Measurements from ENCODE around the gene ARHGAP42. TPM values are rescaled to one million over a fixed set of nuclear protein-coding genes. Genes with fewer than 3 reads are reported as not detected.

Gene ARHGAP42
- total and polyA plus RNA-seq, 5 donors from 2014 or later: not detected

DNA sequence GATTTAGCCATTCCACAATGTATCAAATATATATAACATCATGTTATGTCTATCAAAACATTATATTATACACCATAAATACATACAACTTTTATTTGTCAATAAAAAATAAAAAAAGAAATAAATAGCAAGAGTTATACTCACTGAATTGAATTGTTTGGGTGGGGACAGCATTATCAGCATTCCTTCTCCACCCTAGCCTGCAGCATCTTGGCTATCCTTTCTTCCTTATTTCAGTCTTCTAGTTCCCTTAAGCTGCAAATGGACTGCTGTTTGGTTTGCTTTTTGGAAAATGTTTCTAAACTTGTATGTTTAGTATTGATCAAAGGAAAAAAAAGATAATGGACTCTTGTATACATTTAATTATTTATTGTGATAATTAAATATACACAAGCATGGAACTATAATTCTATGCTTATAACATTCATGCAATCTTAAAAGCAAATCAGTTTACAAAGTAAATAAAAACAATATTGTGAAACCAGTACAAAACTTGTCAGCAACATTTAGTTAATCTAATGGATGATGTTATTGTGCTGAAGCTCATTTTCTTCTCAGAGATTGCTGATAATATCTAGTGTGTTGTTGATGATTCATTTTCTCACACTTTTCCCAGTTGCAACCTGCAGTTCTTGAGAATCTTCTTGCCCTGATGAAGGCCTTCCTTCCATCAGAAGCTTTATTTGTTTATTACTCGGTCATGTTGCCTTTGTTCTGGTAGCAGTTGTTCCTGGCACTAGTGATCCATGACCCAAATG lies 5.0 kb downstream of the ARHGAP42 start:
- Mint-ChIP-seq H3K27me3 (peaks cover 9% of the 10 kb centered on the region), H3K4me3 (no peak overlapping the region), H3K4me1 (peaks cover 0 to 6% (median 0%) of the 10 kb centered on the region in 4 donors), H3K27ac (no peak overlapping the region), H3K9me3 (peaks cover 0 to 11% (median 2%) of the 10 kb centered on the region in 7 donors), H3K36me3 (no peaks in the 10 kb centered on the region)
- Histone ChIP-seq H3K27ac (ENCODE audit: insufficient read depth, low read length, poor library complexity, severe bottlenecking) (no peak overlapping the region), H3K9me3 (ENCODE audit: control insufficient read depth in 2 of 2, low read length in 2 of 2) (no peaks in the 10 kb centered on the region), H3K4me1 (ENCODE audit: control insufficient read depth, insufficient read depth, low read length, poor library complexity, severe bottlenecking) (no peaks in the 10 kb centered on the region), H3K36me3 (ENCODE audit: control insufficient read depth, insufficient read depth, low read length) (no peaks in the 10 kb centered on the region), H3K4me3 (ENCODE audit: low read depth, low read length) (no peak overlapping the region), H3K27me3 (ENCODE audit: control insufficient read depth, insufficient read depth, low read length) (peaks cover 5% of the 10 kb centered on the region)
- no peak for ATAC-seq (ENCODE audit: low read depth in 2 of 2)
- DNase-seq: no peak

DNA sequence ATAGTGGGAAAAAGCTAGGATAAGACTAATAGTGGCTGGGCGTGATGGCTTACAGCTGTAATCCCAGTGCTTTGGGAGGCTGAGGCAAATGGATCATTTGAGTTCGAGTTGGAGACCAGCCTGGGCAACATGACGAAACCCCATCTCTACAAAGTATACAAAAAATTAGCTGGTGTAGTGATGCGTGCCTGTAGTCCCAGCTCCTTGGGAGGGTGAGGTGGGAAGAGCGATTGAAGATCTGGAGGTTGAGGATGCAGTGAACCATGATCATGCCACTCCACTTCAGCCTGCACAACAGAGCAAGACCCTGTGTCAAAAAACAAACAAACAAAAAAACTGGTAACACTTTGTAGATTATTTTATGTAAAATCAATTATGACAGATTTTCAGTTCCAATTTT lies 8.8 kb downstream of the ARHGAP42 start:
- H3K4me1 Mint-ChIP-seq: no peaks in the 10 kb centered on the region
- H3K27ac ChIP-seq (ENCODE audit: insufficient read depth, low read length, poor library complexity, severe bottlenecking): no peak overlapping the region
- H3K9me3 ChIP-seq (ENCODE audit: control insufficient read depth in 2 of 2, low read length in 2 of 2): no peaks in the 10 kb centered on the region
- no peak overlapping the region for H3K27ac Mint-ChIP-seq
- no peaks in the 10 kb centered on the region for H3K36me3 ChIP-seq (ENCODE audit: control insufficient read depth, insufficient read depth, low read length)
- no peak overlapping the region for H3K4me3 Mint-ChIP-seq
- H3K9me3 Mint-ChIP-seq: peaks cover 0 to 10% (median 3%) of the 10 kb centered on the region in 7 donors
- no peak overlapping the region for H3K4me3 ChIP-seq (ENCODE audit: low read depth, low read length)
- no peaks in the 10 kb centered on the region for H3K27me3 Mint-ChIP-seq
- no peaks in the 10 kb centered on the region for H3K27me3 ChIP-seq (ENCODE audit: control insufficient read depth, insufficient read depth, low read length)
- no peaks in the 10 kb centered on the region for H3K36me3 Mint-ChIP-seq
- ATAC-seq (ENCODE audit: low read depth in 2 of 2) (no peak), DNase-seq (no peak)
- no peaks in the 10 kb centered on the region for H3K4me1 ChIP-seq (ENCODE audit: control insufficient read depth, insufficient read depth, low read length, poor library complexity, severe bottlenecking)

DNA sequence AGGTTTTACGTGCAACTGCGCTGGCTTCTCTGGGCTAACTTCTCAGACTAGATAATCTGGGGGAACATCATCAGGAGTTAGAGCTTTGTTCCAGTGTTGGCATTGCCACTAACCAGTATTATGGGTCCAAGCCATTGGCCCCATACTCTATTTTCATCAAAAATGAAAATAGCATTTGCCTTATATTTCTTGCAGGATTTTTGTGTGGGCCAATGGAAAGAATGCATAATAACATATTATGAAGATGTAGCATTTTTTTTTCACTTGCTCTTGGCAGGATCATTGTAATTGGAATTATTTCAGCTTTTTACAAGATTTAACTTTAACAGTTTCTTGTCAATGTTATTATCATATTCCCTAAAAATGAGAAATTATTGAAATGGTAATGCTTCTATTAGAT lies 16.1 kb downstream of the ARHGAP42 start:
- Histone ChIP-seq H3K4me1 (ENCODE audit: control insufficient read depth, insufficient read depth, low read length, poor library complexity, severe bottlenecking) (no peaks in the 10 kb centered on the region), H3K9me3 (ENCODE audit: control insufficient read depth in 2 of 2, low read length in 2 of 2) (no peaks in the 10 kb centered on the region), H3K4me3 (ENCODE audit: low read depth, low read length) (no peak overlapping the region), H3K27me3 (ENCODE audit: control insufficient read depth, insufficient read depth, low read length) (no peaks in the 10 kb centered on the region), H3K27ac (ENCODE audit: insufficient read depth, low read length, poor library complexity, severe bottlenecking) (no peak overlapping the region), H3K36me3 (ENCODE audit: control insufficient read depth, insufficient read depth, low read length) (no peaks in the 10 kb centered on the region)
- no peaks in the 10 kb centered on the region for H3K36me3 Mint-ChIP-seq
- no peak overlapping the region for H3K27ac Mint-ChIP-seq
- no peaks in the 10 kb centered on the region for H3K4me1 Mint-ChIP-seq
- no peaks in the 10 kb centered on the region for H3K27me3 Mint-ChIP-seq
- DNase-seq (no peak), ATAC-seq (ENCODE audit: low read depth in 2 of 2) (no peak)
- H3K4me3 Mint-ChIP-seq: no peak overlapping the region
- H3K9me3 Mint-ChIP-seq: peaks cover 0 to 9% (median 2%) of the 10 kb centered on the region in 7 donors

DNA sequence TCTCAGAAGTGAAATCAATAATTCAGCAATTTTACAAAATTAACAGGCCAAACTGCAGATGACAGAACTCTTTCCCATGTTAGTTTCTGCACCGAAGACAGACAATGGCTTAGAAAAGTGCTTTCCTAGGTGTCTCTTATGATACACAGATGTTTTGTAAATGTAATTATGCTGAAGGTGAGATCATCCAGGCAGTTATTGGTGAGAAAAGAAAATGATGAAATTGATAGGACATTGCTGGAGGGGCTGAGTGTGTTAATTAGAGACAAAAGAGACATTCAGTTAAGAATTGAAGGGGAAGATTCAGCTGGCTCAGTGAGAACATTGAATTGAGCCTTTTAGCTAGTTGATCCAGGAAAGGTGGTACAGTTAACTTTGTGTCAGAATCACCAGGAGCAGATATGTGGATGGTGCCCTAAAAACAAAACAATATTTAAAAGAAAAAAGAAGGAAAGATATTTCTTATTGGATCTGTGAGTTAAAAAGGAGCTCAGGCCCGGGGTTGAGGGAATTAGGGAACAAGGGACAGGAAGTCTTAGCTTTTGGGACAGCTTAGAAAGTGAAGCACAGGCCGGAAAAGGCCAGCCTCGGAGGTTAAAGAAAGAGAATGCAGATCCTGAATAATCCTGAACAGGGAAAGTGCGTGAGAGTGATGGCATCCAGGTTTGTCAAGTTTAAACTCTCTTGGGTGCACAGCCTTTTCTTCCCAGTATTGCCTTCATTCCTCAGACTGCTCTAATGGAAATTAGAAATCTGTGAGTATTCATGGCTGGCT lies 16.9 kb downstream of the ARHGAP42 start:
- no peaks in the 10 kb centered on the region for H3K27me3 Mint-ChIP-seq
- no peaks in the 10 kb centered on the region for H3K4me1 Mint-ChIP-seq

DNA sequence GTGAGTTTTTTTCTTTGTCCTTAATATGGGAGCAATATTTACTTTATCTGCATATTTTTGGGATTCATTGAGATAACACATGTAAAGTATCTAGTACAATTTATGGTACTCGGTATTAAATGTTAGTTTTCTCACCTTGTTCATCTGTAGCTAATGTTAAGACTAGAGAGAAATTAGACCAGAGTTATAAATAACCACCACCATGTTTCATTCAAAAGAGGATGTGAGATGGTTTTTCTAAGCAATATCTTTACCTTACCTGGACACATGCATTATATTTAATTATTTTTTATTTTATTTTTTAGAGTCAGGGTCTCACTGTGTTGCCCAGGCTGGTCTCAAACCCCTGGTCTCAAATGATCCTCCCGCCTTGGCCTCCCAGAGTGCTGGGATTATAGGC lies 18.4 kb downstream of the ARHGAP42 start:
- peaks cover 0 to 5% (median 2%) of the 10 kb centered on the region in 7 donors for H3K9me3 Mint-ChIP-seq
- H3K4me1 ChIP-seq (ENCODE audit: control insufficient read depth, insufficient read depth, low read length, poor library complexity, severe bottlenecking): no peaks in the 10 kb centered on the region
- H3K27me3 Mint-ChIP-seq: no peaks in the 10 kb centered on the region
- no peaks in the 10 kb centered on the region for H3K36me3 ChIP-seq (ENCODE audit: control insufficient read depth, insufficient read depth, low read length)
- ATAC-seq (ENCODE audit: low read depth in 2 of 2) (no peak), DNase-seq (no peak)
- H3K4me1 Mint-ChIP-seq: no peaks in the 10 kb centered on the region
- no peaks in the 10 kb centered on the region for H3K9me3 ChIP-seq (ENCODE audit: control insufficient read depth in 2 of 2, low read length in 2 of 2)
- no peaks in the 10 kb centered on the region for H3K36me3 Mint-ChIP-seq
- no peak overlapping the region for H3K27ac ChIP-seq (ENCODE audit: insufficient read depth, low read length, poor library complexity, severe bottlenecking)
- no peak overlapping the region for H3K4me3 Mint-ChIP-seq
- H3K27ac Mint-ChIP-seq: no peak overlapping the region
- H3K4me3 ChIP-seq (ENCODE audit: low read depth, low read length): no peak overlapping the region
- H3K27me3 ChIP-seq (ENCODE audit: control insufficient read depth, insufficient read depth, low read length): no peaks in the 10 kb centered on the region

More for the DNA sequence above, 16.9 kb downstream of the ARHGAP42 start:
- H3K4me3 Mint-ChIP-seq: no peak overlapping the region
- ATAC-seq (ENCODE audit: low read depth in 2 of 2) (no peak), DNase-seq (no peak)
- Histone ChIP-seq H3K27me3 (ENCODE audit: control insufficient read depth, insufficient read depth, low read length) (no peaks in the 10 kb centered on the region), H3K27ac (ENCODE audit: insufficient read depth, low read length, poor library complexity, severe bottlenecking) (no peak overlapping the region), H3K4me1 (ENCODE audit: control insufficient read depth, insufficient read depth, low read length, poor library complexity, severe bottlenecking) (no peaks in the 10 kb centered on the region), H3K36me3 (ENCODE audit: control insufficient read depth, insufficient read depth, low read length) (no peaks in the 10 kb centered on the region), H3K9me3 (ENCODE audit: control insufficient read depth in 2 of 2, low read length in 2 of 2) (no peaks in the 10 kb centered on the region), H3K4me3 (ENCODE audit: low read depth, low read length) (no peak overlapping the region)
- H3K9me3 Mint-ChIP-seq: peaks cover 0 to 7% (median 2%) of the 10 kb centered on the region in 7 donors
- no peak overlapping the region for H3K27ac Mint-ChIP-seq
- H3K36me3 Mint-ChIP-seq: no peaks in the 10 kb centered on the region

DNA sequence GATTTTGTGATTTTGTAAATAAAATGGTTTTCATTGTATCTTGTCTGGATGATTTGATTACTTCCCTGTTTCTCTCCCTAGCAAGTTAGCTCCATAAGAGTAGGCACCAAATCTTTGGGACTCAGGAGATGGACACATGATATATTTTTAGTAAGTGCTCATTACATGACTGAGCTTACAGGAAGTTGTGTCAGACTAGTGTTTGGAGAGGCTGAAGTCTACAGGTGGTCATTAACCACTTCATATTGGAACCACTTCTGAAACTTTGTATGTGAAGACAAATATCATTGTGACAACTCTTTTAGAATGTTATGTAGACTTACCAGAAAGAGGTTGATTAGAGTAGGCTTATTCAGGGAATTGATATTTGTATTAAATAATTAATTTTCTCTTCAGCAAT lies 19.1 kb downstream of the ARHGAP42 start:
- H3K4me3 Mint-ChIP-seq: no peak overlapping the region
- ATAC-seq (ENCODE audit: low read depth in 2 of 2): no peak
- no peaks in the 10 kb centered on the region for H3K4me1 ChIP-seq (ENCODE audit: control insufficient read depth, insufficient read depth, low read length, poor library complexity, severe bottlenecking)
- H3K9me3 ChIP-seq (ENCODE audit: control insufficient read depth in 2 of 2, low read length in 2 of 2): no peaks in the 10 kb centered on the region
- DNase-seq: no peak
- no peaks in the 10 kb centered on the region for H3K4me1 Mint-ChIP-seq
- no peaks in the 10 kb centered on the region for H3K36me3 ChIP-seq (ENCODE audit: control insufficient read depth, insufficient read depth, low read length)
- H3K9me3 Mint-ChIP-seq: peaks cover 0 to 8% (median 4%) of the 10 kb centered on the region in 7 donors
- H3K27me3 ChIP-seq (ENCODE audit: control insufficient read depth, insufficient read depth, low read length): no peaks in the 10 kb centered on the region
- no peak overlapping the region for H3K4me3 ChIP-seq (ENCODE audit: low read depth, low read length)
- no peak overlapping the region for H3K27ac ChIP-seq (ENCODE audit: insufficient read depth, low read length, poor library complexity, severe bottlenecking)
- no peak overlapping the region for H3K27ac Mint-ChIP-seq
- no peaks in the 10 kb centered on the region for H3K27me3 Mint-ChIP-seq
- no peaks in the 10 kb centered on the region for H3K36me3 Mint-ChIP-seq

DNA sequence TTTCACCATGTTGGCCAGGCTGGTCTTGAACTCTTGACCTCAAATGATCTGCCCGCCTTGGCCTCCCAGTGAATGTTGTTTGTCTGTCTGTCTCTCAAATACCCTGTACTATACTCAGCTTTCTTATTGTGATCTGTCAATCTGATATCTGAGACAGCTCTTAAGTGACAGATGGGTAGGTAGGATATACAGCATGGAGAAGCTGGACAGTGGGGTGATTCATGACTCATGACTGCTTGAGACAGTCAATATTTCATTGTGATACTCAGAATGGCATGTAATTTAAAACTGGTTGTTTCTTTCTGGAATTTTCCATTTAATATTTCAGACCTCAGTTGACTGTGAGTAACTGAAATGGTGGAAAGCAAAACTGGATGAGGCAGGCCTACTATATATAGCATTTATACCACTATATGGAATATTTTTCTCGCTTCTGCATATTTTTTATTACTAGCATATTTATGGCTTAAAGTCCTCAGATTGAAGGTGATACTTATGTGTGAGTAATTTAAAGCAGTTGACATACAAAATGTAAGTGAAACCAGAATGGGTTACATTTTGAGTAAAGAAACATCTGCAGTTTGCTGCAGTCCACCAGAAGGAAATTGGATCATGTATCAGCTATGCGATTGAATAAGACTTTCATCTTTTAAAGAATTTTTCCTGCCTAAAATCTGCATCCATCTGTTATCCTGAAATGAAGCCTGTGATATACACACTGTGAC lies 22.3 kb downstream of the ARHGAP42 start:
- DNase-seq (no peak), ATAC-seq (ENCODE audit: low read depth in 2 of 2) (no peak)
- H3K9me3 ChIP-seq (ENCODE audit: control insufficient read depth in 2 of 2, low read length in 2 of 2): no peaks in the 10 kb centered on the region
- H3K27ac ChIP-seq (ENCODE audit: insufficient read depth, low read length, poor library complexity, severe bottlenecking): no peak overlapping the region
- H3K36me3 Mint-ChIP-seq: no peaks in the 10 kb centered on the region
- H3K27ac Mint-ChIP-seq: no peak overlapping the region
- peaks cover 0 to 9% (median 4%) of the 10 kb centered on the region in 7 donors for H3K9me3 Mint-ChIP-seq
- no peaks in the 10 kb centered on the region for H3K4me1 ChIP-seq (ENCODE audit: control insufficient read depth, insufficient read depth, low read length, poor library complexity, severe bottlenecking)
- no peak overlapping the region for H3K4me3 Mint-ChIP-seq
- no peaks in the 10 kb centered on the region for H3K36me3 ChIP-seq (ENCODE audit: control insufficient read depth, insufficient read depth, low read length)
- no peaks in the 10 kb centered on the region for H3K27me3 Mint-ChIP-seq
- no peaks in the 10 kb centered on the region for H3K4me1 Mint-ChIP-seq
- H3K4me3 ChIP-seq (ENCODE audit: low read depth, low read length): no peak overlapping the region
- H3K27me3 ChIP-seq (ENCODE audit: control insufficient read depth, insufficient read depth, low read length): no peaks in the 10 kb centered on the region
